IPS-18c (cell line): Measurements from ENCODE around the gene ERH.

Experiments
- H3K4me3 ChIP-seq: 2 replicates; pipeline ENCODE4 v1.7.0; 2013; ENCODE audit warnings: low read depth, mild to moderate bottlenecking, low read length, moderate library complexity; ENCODE audit not compliant: insufficient read depth
- H3K9me3 ChIP-seq: one replicate; pipeline ENCODE4 v1.6.1; 2013; ENCODE audit warnings: mild to moderate bottlenecking, low read length, moderate library complexity; ENCODE audit not compliant: control insufficient read depth, insufficient read depth

ERH gene

DNA sequence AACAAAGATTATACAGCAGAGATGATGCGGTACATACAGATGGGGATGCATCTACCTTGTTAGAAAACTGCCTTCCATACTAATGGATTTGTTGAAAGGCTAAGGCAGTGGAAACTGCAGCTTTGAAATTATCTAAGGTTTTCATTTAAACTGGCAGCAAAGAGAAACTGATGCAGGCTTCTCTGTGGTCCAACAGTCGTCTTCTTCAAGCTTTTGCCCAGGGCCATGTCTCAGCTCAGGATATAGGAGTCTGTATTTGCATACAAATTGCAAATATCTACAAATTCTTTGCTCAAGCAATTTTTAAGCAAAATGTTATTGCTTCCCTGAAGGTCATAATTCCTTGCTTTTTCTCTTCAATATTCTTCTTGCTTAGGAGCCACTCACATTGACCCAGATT, 33.7 kb downstream of the ERH start:
- H3K9me3 ChIP-seq = no peaks in the 10 kb centered on the region
- no peak overlapping the region for H3K4me3 ChIP-seq

DNA sequence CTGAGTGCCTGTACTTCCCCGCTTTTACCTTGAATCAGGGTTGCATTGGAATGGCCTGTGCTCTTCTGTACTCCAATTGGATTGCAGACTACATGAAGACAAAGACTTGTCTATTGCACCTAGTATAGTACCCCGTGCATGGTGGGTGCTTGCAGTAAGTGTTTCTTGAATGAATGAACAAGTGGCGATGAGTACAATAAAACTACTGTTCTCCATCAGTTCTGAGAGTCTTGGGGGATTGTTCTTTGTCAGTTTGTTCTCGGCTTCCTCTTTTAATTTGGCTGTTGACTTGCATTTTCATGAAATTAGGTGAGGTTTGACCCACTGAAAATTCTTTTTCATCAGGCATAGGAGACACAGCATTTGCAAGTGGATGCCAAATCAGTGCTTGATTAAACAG, 34.1 kb downstream of the ERH start:
- Histone ChIP-seq H3K9me3 (no peaks in the 10 kb centered on the region), H3K4me3 (no peak overlapping the region)

DNA sequence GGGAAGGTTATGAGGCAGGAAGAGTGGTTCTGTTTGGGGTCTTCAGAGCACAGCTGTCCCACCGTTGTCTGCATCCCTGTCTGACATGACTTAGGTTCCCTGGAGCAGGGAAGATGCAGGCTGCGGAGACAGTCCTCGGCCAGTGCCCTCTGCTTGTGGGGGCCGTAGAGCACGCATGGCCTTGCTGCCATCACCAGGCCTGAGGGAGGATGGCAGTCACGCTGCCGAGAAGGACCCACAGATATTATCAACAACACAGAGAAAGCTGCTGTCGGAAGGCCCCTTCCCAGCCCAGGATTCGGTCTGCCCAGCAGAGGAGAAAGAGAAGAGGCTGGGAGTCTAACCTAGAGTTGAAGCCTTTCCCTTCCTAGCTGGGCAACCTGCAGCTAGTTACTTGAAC, 35.0 kb downstream of the ERH start:
- Histone ChIP-seq H3K4me3 (no peak overlapping the region), H3K9me3 (no peaks in the 10 kb centered on the region)

DNA sequence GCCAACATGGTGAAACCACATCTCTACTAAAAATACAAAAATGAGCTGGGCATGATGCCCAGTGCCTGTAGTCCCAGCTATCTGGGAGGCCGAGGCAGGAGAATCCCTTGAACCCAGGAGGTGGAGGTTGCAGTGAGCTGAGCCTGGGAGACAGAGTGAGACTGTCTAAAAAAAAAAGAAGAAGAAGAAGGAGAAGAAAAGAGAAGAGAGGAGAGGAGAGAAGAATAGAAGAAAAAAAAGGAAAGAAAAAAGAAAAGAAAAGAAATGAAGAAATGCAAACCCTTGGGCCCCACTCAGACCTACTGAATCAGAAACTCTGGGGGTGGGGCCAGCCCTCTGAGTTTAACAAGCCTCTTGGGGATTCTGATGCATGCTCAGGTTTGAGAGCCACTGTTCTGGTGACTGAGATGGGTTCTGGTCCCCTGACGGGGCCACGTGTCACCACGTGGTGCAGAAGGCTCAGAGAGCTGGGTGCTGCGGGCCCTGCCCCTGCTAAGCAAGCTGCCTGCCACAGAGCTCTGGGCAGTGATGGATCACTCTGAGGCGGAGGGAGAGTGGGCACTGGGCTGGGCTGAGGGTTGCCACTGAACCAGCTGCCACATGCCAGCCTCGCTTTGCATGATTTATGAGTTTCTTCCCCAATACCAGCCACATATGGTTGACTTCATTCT, 37.5 kb downstream of the ERH start:
- Histone ChIP-seq H3K9me3 (no peaks in the 10 kb centered on the region), H3K4me3 (no peak overlapping the region)

DNA sequence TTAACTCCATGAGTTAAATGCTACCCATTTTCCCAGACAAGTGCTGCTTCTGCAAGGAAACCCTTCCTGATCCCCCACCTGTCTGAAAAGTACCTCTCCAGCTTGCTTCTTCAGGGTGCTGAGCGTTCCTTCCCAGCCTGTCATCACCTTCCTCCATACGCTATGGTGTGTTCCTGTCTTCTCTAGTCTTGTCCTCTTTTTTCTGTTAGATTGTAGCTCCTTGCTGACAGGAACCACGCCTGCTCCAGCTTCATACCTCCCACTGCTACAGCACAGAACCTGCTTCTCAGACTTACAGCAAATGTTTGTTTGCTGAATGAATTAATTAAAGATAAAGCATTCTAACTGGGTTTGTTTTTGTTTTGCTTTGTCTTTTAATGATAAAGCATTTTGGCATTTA, 39.1 kb downstream of the ERH start:
- H3K4me3 ChIP-seq = no peak overlapping the region

DNA sequence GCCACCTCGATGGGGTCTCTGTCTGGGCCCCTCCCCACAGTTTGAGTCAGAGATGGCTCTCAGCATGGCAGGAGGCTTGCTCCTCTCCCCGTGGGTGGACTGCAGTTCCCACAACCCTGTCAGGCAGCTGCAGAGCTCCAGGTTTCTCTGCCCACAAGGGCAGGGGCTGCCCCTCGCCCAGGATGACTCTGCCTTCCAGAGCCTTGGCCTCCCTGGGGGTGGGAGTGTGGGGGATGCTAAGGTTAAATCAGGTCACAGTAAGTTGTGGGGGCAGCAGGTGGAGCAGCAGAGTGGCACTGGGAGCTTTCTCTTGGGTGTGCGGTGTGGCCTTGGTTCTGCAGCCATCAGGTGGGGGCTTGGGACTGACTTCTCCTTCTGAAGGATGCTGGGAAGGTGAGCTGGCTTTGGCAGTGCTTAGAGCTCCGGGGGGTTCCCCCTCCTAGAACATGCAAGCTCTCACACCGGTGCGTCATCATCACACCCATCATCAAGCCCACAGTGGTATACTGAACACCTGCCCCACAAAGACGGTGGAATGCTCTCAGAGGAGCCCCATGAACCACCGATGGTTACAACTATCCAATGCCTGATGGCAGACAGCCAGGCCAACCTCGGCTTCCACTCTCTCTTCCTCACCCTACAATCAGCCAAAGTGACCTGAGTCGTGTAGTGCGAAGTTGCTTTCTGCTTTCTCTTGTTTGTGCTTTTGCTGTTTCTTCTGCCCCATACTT, 39.7 kb downstream of the ERH start:
- Histone ChIP-seq H3K9me3 (no peaks in the 10 kb centered on the region), H3K4me3 (no peak overlapping the region)

More for the DNA sequence above, 39.1 kb downstream of the ERH start:
- H3K9me3 ChIP-seq = no peaks in the 10 kb centered on the region

DNA sequence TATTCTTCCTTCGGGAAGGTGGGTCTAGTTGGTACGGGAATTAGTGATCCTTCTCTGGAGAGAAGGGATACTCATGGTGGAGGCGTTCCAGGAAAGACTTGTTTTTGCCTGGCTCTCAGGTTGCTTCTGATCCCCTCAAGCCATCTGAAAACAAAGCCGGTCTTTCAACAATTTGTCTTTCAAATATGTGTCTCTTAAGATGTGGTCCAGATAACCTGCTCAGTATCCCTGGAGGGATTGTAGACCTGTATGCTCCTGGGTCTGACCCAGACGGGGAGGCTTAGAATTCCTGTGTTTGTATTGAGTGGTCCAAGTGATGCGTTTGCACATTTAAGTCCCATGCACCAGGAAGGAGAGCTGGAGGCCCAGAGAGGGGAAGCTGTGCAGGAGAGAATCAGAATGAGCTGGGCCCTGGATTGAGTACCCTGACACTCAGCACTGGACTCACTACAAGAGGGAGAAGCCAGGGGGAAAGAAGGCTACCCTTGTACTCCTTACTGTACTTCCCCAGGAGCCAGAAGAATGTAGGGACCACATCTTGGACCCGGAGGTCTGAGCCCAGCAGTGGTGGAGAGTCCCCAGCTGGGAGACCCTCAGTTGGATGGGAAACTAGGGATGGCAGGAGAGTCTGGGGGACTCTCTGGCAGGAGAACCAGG, 40.4 kb downstream of the ERH start:
- no peak overlapping the region for H3K4me3 ChIP-seq
- H3K9me3 ChIP-seq = no peaks in the 10 kb centered on the region

DNA sequence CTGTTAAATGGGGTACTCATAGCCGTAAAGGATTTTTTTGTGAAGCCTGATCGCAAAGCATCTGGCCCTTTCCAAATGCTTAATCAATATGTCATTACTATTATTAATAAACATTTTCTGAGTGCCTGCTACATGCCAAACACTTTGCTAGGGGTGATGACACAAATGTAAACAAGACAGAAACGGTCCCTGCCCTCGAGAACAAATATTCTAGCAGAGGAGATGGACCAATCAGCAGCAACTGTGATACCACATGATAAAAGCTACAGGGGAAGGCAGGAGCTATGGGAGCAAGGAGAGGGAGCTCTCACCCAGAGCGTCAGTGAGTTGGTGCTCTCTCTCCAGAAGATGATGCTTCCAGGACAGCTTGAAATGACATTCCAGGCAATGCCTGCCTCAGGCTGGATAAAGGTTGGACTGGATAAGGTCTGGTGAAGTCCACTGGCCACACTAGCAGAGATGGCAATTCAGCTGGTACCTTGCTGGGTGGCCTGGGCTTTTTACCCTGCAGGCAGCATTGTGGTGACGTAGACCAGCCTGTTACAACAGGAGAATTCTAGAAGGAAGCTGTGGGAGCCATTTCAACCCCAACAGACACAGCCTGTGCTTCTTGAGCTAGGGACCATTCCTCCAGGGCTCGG, 41.1 kb downstream of the ERH start:
- H3K4me3 ChIP-seq = no peak overlapping the region
- H3K9me3 ChIP-seq = no peaks in the 10 kb centered on the region

DNA sequence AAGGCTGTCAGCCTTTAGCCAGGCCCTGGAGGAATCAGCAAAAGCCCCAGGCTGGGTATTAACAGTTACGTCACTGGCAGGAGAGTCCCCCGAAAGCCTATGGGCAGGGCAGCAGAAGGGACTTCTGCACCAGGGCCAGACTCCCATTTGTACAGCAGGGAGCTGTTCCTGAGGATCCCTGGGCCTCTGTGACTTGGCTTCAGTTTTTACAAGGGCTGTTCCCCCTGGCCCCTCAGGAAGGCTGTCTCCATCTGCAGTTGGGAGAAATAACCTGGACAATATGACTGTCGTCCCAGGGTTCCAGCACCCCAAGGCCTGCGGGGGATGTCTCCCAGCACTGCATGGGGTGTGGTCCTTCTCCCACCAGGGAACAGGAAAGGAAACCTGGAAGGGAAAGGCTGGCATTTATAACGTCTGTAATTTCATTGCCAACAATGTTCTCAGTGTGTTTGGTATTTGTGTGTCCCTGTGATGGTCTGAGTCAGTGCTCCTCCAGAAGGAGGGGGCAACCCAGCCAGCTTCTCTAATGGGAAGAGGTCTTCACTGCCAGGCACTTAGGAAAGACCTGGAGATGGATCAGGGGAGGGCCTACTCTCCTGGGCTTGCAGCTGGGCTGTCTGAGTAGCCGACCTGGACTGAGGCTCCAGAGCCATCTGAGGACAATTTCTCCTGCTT, 42.4 kb downstream of the ERH start:
- H3K9me3 ChIP-seq = no peaks in the 10 kb centered on the region
- no peak overlapping the region for H3K4me3 ChIP-seq

DNA sequence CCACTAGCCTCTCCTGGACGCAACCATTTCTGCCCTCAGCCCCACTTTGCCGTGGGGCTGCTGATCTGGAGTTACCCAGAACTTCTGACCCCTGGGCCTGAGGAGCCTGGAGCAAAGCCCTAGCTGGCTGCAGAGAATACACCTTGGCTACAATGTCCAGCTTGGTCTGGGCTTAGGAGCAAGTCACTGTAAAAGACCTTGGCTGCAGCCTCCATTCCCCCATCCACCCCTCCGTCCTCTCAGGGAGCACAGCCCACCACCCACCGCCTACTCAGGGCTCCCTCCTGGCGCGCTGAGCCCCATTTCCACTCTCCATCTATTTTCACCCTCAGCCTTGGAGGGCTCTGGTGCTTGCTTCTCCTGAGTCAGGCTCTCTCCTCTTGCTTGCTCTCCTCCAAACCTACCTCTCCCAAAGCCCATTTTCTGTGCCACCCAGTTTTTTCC, 42.9 kb downstream of the ERH start:
- Histone ChIP-seq H3K9me3 (no peaks in the 10 kb centered on the region), H3K4me3 (no peak overlapping the region)

DNA sequence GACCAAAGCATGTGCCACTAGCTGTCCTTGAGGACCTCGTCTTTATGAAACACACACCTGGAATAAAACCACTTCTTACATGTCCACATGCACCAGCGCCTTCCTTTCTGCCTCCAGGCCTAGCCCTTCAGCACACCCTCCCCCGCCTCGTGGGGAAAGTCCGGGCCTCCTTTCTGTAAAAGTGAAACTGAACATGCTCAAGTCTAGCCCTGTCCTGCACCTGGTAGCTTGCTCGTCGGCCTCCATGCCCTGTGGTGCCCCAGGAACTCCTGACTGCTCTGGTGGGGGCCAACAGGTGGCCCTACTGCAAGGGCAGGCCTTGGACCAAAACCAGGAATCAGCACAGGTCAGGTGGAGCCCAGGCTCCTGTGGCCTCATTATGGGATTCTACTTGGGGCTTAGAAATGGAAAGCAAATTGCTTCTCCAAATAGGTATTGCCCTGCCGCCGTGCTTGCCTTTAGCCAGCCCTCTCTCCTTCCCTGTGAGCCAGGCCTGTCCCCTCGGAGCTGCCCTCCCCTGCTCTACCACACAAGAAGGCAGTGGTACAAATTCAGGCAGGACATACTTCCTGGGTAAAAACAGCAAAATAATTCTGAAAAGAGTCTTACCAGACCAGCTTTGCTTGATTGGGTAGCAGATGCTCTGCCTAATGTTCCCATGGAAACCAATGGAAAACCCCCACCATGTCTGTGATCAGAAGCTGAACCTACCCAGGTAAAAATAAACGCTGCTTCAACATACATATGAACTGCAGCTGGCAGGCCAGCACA, 43.5 kb downstream of the ERH start:
- Histone ChIP-seq H3K4me3 (no peak overlapping the region), H3K9me3 (no peaks in the 10 kb centered on the region)

DNA sequence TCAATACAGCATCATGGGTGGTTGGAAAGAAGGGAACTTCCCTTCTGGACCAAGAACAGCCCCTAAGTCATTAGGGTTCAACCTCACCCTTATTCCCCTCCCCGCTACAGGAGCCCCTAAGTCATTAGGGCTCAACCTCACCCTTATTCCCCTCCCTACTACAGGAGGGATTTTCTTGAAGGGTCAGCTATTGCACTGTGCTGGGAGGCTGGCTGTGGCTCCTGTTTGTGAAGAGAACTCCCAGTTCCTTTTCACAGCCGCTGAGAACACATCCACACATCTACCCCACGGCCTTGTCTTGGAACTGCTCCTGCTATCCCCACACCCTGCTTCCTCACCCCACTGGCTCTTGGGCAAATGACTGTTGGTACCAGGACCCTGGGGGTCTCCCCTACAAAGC, 44.9 kb downstream of the ERH start:
- H3K9me3 ChIP-seq = no peaks in the 10 kb centered on the region
- no peak overlapping the region for H3K4me3 ChIP-seq

DNA sequence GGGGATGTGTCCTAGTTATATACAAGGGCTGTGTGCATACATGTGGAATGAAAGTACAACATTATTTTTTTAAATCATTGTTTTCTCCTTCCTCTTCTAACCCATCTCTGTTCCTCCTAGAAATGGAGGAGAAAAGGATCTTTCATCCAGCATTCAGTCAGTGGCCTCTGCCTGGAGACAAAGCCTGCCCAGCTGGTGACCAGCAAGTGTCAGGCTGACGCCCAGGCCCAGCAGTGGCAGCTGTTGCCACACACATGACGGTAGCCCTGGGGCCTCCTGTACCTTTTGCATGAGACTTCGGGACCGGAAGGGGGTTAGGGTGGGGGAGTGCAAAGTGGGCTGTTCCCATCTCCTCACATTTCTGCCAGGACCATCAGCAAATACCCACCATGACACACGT, 46.2 kb downstream of the ERH start:
- Histone ChIP-seq H3K4me3 (no peak overlapping the region), H3K9me3 (no peaks in the 10 kb centered on the region)

DNA sequence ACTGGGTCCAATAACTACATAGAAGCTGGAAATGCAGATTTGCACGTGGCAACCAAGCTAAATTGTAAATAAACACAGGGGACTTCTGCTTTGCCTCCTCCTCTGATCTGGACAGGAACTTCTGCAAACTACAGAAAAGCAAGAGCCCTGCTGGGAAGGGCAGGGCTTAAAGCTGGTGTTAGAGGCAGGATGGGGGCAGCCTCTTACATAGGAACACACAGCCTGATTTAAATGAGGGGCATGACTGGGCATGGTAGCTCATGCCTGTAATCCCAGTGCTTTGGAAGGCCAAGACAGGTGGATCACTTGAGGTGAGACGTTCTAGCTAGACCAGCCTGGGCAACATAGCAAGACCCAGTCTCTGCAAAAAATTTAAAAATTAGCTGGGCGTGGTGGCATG, 46.7 kb downstream of the ERH start:
- Histone ChIP-seq H3K4me3 (no peak overlapping the region), H3K9me3 (no peaks in the 10 kb centered on the region)

DNA sequence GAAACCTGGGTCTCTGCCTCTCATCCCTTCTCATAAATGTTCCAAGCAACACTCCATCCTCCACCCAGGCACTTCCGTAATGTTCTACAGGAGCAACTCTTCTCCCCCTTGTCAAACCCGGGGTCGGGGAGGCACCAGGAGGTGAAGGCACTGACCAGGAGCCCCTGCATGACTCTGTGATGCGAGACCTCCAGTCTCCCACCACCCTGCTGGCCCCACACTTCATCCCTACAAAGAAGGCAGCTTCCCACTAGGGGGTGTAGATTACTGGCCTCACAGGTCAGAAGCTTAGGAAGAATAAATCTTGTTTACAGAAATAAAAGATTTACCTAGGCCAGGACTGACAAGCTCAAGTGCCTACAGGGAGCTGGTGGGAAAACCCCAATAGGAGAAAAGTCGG, 47.2 kb downstream of the ERH start:
- Histone ChIP-seq H3K4me3 (no peak overlapping the region), H3K9me3 (no peaks in the 10 kb centered on the region)

DNA sequence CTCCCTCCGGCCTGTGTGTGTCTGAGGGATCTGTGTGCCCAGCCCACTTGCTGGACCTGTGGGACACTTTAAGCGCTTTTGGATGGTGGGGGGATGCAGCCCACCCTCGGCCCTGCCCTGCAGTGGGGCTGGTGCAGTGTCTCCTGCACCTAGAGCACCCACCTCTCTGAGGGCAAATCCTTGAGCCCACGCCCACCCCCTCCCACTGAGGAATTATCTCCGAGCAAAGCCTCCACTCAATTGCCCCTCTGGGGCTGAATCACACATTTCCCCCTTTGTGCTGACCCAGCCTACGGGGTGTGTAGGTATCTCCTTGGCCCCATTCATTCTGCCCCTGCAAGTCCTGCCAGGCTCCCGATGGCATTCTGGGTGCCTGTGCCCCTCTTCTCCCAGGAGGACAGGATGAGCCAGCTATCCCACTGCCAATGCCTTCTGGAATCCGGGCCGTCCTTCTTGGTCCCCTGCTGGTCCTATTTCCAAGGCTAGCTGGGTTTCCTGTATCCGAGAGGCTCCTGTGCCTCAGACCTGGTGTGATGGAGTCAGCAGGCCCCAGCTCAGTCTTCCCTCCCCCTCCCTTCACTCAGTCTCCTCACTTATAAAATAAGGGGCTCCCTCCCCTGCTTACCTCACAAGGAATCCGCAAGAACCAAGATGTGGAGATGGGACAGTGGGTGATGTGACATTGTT, 48.9 kb downstream of the ERH start:
- H3K4me3 ChIP-seq = no peak overlapping the region
- no peaks in the 10 kb centered on the region for H3K9me3 ChIP-seq
